NB4 (cell line): ENCODE data around the gene COL4A4.
A peak's percentile ranks its signal among the peaks of the same experiment; 100 is the strongest.

Experiments used
- MAX ChIP-seq: IDR thresholded peaks from 2 replicates; pipeline ENCODE4 v1.6.1; 2011; ENCODE audit warnings: low read depth, low read length
- TF ChIP-seq, protein P1 (sequence below): IDR thresholded peaks from one replicate; pipeline ENCODE4 v1.5.1; 2012; ENCODE audit warnings: low read depth, low read length

DNA sequence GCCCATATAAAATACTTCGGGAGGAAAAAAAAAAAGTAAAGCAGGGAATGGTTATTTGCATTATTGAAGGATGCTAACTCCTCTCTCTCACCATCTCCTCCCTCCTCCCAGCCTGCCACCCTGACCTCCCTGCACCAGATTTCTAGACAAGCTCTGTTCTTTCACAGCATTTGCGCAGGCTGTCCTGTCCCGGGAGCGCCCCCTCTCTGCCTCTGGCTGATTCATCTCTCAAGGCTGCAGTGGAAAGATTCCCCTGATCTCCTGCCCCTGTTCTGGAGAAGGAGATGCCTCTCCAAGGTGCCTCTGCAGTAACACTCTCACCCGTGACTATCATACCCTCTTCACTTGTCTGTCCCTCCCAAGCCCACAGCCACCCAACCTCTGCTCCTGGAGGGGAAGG lies 38.5 kb downstream of the COL4A4 start:
- no peak for TF ChIP-seq MAX
- TF ChIP-seq, protein P1, sequence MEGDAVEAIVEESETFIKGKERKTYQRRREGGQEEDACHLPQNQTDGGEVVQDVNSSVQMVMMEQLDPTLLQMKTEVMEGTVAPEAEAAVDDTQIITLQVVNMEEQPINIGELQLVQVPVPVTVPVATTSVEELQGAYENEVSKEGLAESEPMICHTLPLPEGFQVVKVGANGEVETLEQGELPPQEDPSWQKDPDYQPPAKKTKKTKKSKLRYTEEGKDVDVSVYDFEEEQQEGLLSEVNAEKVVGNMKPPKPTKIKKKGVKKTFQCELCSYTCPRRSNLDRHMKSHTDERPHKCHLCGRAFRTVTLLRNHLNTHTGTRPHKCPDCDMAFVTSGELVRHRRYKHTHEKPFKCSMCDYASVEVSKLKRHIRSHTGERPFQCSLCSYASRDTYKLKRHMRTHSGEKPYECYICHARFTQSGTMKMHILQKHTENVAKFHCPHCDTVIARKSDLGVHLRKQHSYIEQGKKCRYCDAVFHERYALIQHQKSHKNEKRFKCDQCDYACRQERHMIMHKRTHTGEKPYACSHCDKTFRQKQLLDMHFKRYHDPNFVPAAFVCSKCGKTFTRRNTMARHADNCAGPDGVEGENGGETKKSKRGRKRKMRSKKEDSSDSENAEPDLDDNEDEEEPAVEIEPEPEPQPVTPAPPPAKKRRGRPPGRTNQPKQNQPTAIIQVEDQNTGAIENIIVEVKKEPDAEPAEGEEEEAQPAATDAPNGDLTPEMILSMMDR: peak; percentile 18
